PC-9 (cell line): Measurements from ENCODE around the gene ADGRF1.
"Not testable (repeated sequence)": the region's sequence is repeated elsewhere in the genome, so short reads cannot be mapped to it uniquely, and the experiment has no call there.

Experiments
- EZH2 ChIP-seq: fragments of 200-600 bp; sonication (generic); IDR thresholded peaks from 2 replicates; pipeline ENCODE4 v1.8.0; 2017; ENCODE audit warnings: antibody characterized with exemption, low read depth
- TF ChIP-seq, protein P1 (sequence below): fragments of 200-600 bp; sonication (generic); conservative IDR thresholded peaks from 2 replicates; pipeline ENCODE4 v1.6.1; 2017; ENCODE audit warnings: mixed run types, antibody characterized with exemption, mild to moderate bottlenecking, moderate library complexity

DNA sequence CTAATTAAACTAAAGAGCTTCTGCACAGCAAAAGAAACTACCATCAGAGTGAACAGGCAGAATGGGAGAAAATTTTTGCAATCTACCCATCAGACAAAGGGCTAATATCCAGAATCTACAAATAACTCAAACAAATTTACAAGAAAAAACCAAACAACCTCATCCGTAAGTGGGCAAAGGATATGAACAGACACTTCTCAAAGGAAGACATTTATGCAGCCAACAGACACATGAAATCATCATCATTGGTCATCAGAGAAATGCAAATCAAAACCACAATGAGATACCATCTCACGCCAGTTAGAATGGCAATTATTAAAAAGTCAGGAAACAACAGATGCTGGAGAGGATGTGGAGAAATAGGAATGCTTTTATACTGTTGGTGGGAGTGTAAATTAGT lies 49.7 kb downstream of the ADGRF1 start:
- TF ChIP-seq, protein P1, sequence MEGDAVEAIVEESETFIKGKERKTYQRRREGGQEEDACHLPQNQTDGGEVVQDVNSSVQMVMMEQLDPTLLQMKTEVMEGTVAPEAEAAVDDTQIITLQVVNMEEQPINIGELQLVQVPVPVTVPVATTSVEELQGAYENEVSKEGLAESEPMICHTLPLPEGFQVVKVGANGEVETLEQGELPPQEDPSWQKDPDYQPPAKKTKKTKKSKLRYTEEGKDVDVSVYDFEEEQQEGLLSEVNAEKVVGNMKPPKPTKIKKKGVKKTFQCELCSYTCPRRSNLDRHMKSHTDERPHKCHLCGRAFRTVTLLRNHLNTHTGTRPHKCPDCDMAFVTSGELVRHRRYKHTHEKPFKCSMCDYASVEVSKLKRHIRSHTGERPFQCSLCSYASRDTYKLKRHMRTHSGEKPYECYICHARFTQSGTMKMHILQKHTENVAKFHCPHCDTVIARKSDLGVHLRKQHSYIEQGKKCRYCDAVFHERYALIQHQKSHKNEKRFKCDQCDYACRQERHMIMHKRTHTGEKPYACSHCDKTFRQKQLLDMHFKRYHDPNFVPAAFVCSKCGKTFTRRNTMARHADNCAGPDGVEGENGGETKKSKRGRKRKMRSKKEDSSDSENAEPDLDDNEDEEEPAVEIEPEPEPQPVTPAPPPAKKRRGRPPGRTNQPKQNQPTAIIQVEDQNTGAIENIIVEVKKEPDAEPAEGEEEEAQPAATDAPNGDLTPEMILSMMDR: not testable (repeated sequence)
- TF ChIP-seq EZH2: not testable (repeated sequence)
